Thoracic aorta (tissue), 2 donors: Measurements from ENCODE around the gene SAMD8. TPM values are rescaled to one million over a fixed set of nuclear protein-coding genes. Genes with fewer than 3 reads are reported as not detected.

ENCODE experiments used
- ATAC-seq: fragments of 150-250 bp; one replicate; pipeline ENCODE4 v1.8.0; 2017; ENCODE audit warnings: low read depth; ENCODE audit not compliant: insufficient number of reproducible peaks, low FRiP score
- DNase-seq: peaks from one replicate; pipeline ENCODE4 v3.0.0-alpha.2; 2020; ENCODE audit warnings: low spot score
- H3K27ac ChIP-seq, 2 donors: fragments of 200-600 bp; sonication (generic); 1 replicate in 1 of 2; 2 replicates in 1 of 2; pipeline ENCODE4 v1.5.1; 2016; ENCODE audit warnings: mild to moderate bottlenecking in 2 of 2, moderate library complexity in 2 of 2
- H3K27me3 ChIP-seq: fragments of 200-600 bp; sonication (generic); replicated peaks from 2 replicates; pipeline ENCODE4 v1.6.0; 2016; ENCODE audit warnings: mild to moderate bottlenecking; ENCODE audit not compliant: insufficient read depth
- H3K36me3 ChIP-seq: fragments of 200-600 bp; sonication (generic); one replicate; pipeline ENCODE4 v1.5.1; 2016
- H3K4me1 ChIP-seq, 2 donors: fragments of 200-600 bp; sonication (generic); 1 replicate in 1 of 2; 2 replicates in 1 of 2; pipeline versions ENCODE4 v1.5.1 to v1.6.0; 2016; ENCODE audit warnings: low read depth in 2 of 2, mild to moderate bottlenecking in 1 of 2; ENCODE audit not compliant: control insufficient read depth in 1 of 2
- H3K4me3 ChIP-seq: fragments of 200-600 bp; sonication (generic); 2 replicates; pipeline ENCODE4 v1.5.1; 2016; ENCODE audit warnings: mild to moderate bottlenecking
- H3K9me3 ChIP-seq: fragments of 200-600 bp; sonication (generic); 2 replicates; pipeline ENCODE4 v1.5.1; 2016
- total RNA-seq, 2 donors: library from RNA; depleted of rRNA; stranded (reverse); fragments of >200 nt; gene quantifications; one replicate each; pipeline versions ENCODE4 v1.1.0 to v1.2.3, GENCODE V29; 2016
- TF ChIP-seq, protein P1 (sequence below): fragments of 200-600 bp; sonication (generic); IDR thresholded peaks from one replicate; pipeline ENCODE4 v1.5.1; 2019; ENCODE audit warnings: antibody characterized with exemption

Gene SAMD8
- total RNA-seq, 2 donors from 2014 or later, result 22.7 to 51.5 TPM

DNA sequence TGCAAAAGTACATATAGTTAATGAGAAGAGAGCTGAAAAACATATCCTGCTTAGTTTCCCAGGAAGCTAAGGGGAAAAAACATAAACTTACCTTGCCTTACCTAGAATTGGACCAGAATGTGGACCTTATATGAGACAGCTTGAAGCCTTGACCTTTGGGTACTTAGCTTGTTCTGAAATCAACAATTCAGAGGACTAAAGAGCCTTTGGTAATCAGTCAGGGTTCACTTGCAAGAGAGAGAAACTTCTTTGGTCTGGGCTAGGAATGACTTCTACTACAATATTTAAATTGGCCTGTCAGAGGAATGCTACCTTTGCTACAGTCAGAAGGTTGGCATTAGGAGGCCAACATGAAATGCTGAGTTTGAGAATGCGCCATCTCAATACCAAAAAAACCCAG lies 24.9 kb downstream of the SAMD8 start:
- Histone ChIP-seq H3K36me3 (no peaks in the 10 kb centered on the region), H3K27ac (no peak overlapping the region), H3K9me3 (no peaks in the 10 kb centered on the region), H3K27me3 (no peaks in the 10 kb centered on the region), H3K4me1 (peaks cover 11 to 18% of the 10 kb centered on the region in 2 donors), H3K4me3 (no peak overlapping the region)
- ATAC-seq, result no peak
- no peak for DNase-seq
- TF ChIP-seq, protein P1, sequence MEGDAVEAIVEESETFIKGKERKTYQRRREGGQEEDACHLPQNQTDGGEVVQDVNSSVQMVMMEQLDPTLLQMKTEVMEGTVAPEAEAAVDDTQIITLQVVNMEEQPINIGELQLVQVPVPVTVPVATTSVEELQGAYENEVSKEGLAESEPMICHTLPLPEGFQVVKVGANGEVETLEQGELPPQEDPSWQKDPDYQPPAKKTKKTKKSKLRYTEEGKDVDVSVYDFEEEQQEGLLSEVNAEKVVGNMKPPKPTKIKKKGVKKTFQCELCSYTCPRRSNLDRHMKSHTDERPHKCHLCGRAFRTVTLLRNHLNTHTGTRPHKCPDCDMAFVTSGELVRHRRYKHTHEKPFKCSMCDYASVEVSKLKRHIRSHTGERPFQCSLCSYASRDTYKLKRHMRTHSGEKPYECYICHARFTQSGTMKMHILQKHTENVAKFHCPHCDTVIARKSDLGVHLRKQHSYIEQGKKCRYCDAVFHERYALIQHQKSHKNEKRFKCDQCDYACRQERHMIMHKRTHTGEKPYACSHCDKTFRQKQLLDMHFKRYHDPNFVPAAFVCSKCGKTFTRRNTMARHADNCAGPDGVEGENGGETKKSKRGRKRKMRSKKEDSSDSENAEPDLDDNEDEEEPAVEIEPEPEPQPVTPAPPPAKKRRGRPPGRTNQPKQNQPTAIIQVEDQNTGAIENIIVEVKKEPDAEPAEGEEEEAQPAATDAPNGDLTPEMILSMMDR, result no peak

DNA sequence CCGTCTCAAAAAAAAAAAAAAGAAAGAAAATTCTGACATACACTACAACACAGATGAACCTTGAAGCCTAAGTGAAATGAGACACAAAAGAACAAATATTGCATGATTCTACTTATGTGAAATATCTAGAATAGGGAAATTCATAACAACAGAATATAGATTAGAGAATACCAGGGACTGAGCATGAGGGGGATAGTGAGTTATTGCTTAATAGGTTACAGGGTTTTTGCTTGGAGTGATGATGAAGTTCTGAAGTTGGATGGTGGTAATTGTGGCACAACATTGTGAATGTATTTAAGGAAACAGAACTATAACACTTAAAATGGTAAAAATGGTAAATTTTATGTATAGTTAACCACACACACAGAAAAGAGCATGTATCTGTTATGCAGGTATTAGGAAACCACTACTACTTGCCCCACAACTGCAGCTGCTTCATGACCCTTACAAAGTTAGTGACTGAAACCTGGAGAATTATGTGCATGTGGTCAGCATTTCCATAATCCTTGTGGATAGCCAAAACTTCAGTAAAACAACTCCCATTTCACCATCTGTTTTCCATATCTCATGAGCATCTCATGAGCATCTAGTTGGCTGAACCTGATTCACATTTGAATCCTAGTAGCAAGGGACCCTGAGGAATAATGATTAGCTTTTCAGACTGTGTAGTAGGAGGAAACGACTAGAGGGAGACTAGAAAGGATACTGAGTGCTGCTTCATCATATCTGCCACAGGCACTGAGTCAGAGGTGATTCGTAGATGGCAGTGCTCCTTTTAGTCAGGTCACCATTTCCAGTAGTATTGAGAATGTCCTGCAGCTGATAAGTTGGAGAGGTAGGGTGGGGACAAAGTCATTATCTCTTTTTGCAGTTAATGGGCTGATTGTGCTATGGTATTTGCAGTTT lies 26.3 kb downstream of the SAMD8 start:
- no peaks in the 10 kb centered on the region for H3K9me3 ChIP-seq
- TF ChIP-seq, protein P1, result no peak
- H3K36me3 ChIP-seq, result no peaks in the 10 kb centered on the region
- DNase-seq (no peak), ATAC-seq (no peak)
- no peak overlapping the region for H3K27ac ChIP-seq
- H3K4me1 ChIP-seq, result peaks cover 11 to 18% of the 10 kb centered on the region in 2 donors
- no peaks in the 10 kb centered on the region for H3K27me3 ChIP-seq
- no peak overlapping the region for H3K4me3 ChIP-seq

DNA sequence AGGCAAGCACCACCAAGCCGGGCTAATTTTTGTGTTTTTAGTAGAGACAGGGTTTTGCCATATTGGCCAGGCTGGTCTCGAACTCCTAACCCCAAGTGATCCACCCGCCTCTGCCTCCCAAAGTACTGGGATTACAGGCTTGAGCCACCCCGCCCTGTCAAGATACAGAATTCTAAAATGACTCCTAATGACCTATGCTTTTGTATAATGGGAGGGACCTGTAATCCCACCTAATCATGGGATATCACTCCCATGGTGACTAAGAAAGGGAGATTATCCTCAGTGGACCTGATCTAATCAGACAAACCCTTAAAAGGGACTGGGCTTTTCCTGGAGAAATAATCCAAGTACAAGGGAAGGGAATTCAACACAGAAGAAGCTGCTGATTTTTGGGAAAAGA lies 28.8 kb downstream of the SAMD8 start:
- no peaks in the 10 kb centered on the region for H3K27me3 ChIP-seq
- H3K4me1 ChIP-seq, result peaks cover 24 to 38% of the 10 kb centered on the region in 2 donors
- no peak overlapping the region for H3K27ac ChIP-seq
- no peaks in the 10 kb centered on the region for H3K36me3 ChIP-seq
- DNase-seq (no peak), ATAC-seq (no peak)
- TF ChIP-seq, protein P1, result no peak
- no peak overlapping the region for H3K4me3 ChIP-seq
- no peaks in the 10 kb centered on the region for H3K9me3 ChIP-seq

DNA sequence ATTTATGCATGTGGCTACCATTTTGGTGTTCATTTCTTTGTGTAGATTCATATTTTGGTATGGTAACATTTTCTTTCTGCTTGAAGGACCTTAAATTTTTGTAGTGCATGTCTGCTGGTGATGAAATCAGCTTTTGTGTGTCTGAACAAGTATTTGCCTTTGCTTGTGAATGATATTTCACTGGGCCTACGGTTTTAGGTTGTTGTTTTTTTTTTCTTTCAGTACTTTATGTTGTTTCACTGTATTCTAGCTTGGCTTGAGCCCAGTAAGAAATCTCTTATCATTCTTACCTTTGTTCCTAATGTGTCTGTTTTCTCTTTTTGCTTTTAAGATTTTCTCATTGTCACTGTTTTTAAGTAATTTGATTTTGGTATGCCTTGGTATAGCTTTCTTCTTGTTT lies 31.9 kb downstream of the SAMD8 start:
- H3K27ac ChIP-seq, result no peak overlapping the region
- no peak for ATAC-seq

DNA sequence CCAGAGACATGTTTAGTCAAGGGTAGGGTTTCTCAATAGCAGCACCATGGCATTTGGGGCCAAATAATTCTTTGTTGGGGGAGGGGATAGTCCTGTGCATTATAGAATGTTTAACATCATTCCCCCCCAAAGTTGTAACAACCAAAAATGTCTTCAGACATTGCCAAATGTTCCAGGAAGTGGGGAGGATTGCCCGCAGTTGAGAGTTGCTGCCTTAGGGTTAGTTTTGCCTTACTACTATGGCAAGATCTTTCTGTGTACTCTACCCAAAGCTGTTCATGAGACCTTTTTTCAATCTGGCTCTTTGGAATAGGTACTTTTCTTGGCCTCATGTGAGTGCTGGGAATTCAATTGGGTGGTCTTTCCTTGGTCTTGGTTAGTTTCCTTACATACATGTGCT lies 34.1 kb downstream of the SAMD8 start:
- no peaks in the 10 kb centered on the region for H3K27me3 ChIP-seq
- TF ChIP-seq, protein P1, result no peak
- peaks cover 20 to 35% of the 10 kb centered on the region in 2 donors for H3K4me1 ChIP-seq
- no peak overlapping the region for H3K27ac ChIP-seq
- H3K9me3 ChIP-seq, result no peaks in the 10 kb centered on the region
- H3K36me3 ChIP-seq, result peaks cover 3% of the 10 kb centered on the region
- DNase-seq (no peak), ATAC-seq (no peak)
- H3K4me3 ChIP-seq, result no peak overlapping the region

More for the DNA sequence above, 31.9 kb downstream of the SAMD8 start:
- H3K36me3 ChIP-seq, result peaks cover 3% of the 10 kb centered on the region
- H3K27me3 ChIP-seq, result no peaks in the 10 kb centered on the region
- no peaks in the 10 kb centered on the region for H3K9me3 ChIP-seq
- TF ChIP-seq, protein P1, result no peak
- DNase-seq, result no peak
- no peak overlapping the region for H3K4me3 ChIP-seq
- H3K4me1 ChIP-seq, result peaks cover 20 to 26% of the 10 kb centered on the region in 2 donors
